Measurements from ENCODE around the gene TRIM71.
A peak's percentile ranks its signal among the peaks of the same experiment; 100 is the strongest.
"Not testable (repeated sequence)": the region's sequence is repeated elsewhere in the genome, so short reads cannot be mapped to it uniquely, and the experiment has no call there.

TRIM71 gene

DNA sequence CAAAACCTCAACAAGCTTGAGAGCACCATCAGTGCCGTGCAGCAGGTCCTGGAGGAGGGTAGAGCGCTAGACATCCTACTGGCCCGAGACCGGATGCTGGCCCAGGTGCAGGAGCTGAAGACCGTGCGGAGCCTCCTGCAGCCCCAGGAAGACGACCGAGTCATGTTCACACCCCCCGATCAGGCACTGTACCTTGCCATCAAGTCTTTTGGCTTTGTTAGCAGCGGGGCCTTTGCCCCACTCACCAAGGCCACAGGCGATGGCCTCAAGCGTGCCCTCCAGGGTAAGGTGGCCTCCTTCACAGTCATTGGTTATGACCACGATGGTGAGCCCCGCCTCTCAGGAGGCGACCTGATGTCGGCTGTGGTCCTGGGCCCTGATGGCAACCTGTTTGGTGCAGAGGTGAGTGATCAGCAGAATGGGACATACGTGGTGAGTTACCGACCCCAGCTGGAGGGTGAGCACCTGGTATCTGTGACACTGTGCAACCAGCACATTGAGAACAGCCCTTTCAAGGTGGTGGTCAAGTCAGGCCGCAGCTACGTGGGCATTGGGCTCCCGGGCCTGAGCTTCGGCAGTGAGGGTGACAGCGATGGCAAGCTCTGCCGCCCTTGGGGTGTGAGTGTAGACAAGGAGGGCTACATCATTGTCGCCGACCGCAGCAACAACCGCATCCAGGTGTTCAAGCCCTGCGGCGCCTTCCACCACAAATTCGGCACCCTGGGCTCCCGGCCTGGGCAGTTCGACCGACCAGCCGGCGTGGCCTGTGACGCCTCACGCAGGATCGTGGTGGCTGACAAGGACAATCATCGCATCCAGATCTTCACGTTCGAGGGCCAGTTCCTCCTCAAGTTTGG is 72.9 kb downstream of the TRIM71 start:
- no peak for DNase-seq (ENCODE audit: low spot score)

DNA sequence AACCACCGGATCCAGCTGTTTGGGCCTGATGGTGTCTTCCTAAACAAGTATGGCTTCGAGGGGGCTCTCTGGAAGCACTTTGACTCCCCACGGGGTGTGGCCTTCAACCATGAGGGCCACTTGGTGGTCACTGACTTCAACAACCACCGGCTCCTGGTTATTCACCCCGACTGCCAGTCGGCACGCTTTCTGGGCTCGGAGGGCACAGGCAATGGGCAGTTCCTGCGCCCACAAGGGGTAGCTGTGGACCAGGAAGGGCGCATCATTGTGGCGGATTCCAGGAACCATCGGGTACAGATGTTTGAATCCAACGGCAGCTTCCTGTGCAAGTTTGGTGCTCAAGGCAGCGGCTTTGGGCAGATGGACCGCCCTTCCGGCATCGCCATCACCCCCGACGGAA is 73.6 kb downstream of the TRIM71 start:
- no peak for DNase-seq (ENCODE audit: low spot score)

DNA sequence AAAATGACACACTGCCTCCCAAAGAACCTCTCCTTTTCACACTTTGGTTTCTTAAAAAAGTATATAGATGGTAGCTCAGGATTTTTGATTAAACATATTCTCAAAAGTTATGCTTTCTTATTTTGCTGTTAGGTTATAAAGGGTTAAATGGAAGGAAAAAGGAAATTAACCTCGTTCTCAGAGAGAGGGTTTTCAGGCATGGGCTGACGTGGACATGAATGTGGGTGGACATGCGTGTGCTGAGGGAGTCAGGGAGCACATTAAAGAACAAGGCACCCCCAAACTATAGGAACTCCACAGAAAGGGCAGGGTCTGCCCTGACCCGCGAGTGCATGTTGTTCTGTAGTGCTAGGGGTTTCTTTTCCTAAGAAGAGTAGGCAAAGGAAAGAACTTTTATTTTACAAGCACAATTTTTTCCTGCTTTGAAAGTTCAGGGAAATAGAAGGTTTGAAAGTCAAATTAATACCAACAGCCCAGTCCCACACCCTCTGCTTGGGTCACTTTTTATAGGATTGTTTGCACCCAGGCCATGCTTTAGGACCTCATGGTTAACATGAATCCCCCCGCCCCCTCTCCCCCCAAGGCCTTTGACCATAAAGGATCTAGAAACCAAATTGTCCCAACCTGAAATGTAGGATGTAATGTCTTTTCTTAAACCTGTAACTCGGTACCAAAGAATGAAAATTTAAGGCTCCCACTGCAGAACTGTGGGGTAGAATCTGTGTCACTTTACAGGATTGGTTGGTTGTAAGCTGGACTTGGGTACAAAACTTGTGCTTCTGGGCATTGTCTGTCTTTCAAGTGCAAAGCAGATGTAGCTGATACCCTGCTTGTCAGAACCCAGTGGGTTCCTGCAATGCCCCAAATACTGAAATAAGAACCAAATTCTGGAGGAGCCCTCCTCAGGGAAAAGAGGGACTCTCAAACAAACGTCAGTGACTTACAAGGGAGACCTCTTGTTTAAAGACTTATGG is 75.1 kb downstream of the TRIM71 start:
- no peak for DNase-seq (ENCODE audit: low spot score)

DNA sequence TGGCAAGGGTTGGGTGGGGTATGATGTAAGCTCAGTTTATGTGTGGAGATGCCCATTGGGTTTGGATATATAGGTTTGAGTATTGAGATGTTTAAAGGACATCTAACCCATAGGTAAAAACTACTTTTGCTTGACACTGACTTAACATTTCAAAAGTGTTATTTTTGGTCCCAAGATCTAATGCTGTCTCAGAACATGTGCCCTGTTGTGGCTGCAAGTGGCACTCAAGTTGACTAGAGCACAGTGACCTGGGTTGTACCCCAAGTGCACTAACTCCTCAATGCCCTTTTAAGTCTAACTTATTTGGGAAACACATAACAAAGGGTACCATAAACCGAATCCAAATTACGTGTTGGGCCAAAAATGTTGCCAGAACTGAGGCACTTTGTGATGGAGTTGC is 77.2 kb downstream of the TRIM71 start:
- DNase-seq (ENCODE audit: low spot score), result no peak

DNA sequence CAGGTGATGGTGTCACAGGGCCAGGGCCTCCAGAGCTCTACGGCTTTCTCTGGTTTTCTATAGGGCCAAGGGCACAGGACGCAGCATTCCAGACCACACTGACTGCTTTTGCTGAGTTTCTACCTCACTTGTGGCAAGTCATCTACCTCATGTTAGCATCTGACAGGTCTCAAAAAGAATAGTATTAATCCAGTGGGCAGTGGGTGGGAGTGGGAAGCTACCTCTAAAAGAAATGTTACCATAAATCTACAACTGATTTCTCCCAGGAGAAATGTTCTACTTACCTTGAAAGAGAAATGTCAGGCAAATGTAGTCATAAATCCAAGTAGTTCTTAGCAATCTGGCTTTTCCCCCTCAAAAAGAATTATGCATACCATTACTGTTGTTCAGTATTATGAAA is 77.9 kb downstream of the TRIM71 start:
- no peak for DNase-seq (ENCODE audit: low spot score)

DNA sequence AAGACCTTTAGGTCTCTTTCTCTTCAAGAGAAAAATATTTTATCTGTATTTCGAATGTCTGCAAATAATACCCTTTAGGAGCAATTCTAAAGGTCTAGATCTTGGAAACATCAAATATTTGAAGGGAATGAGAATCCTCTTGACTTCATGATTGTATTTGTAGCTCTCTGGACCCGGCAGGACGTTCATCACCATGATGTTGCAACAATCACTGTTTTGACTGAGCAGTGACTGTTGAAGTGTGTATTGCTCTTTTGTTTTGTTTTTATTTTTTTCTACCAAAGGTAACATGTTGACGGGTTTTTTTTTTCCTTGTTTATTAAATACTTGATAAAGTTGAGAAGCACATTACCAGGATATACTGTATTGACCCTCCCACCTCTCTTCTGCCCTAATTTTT is 78.3 kb downstream of the TRIM71 start:
- no peak for DNase-seq (ENCODE audit: low spot score)

DNA sequence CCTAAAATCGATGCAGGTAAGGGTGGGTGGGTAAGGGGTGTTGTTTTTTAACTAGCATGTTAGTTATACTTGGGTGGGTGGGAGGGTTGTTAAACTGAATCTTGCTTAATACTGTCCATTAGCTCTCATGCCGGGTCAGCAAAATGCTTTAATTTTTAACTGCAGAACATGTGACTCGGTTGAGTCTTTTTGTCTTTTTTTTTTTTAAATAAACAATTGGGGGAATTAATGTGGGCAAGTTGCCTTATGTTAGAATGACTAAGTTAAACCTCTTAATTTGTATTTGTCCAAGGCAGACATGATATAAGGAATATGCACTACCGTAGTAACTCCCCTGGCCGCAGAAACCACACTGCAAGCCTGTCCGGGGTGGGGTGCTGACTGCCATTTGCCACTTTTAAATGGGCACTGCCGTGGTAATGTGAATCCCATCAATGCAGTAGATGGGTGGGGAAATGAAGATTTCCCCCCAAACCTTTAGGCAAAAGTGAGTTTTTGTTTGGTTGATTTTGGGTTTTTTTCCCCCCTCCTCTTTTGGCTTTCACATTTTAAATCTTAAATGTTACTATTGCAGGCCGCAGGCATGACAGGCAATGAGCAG is 79.3 kb downstream of the TRIM71 start:
- DNase-seq (ENCODE audit: low spot score), result no peak

DNA sequence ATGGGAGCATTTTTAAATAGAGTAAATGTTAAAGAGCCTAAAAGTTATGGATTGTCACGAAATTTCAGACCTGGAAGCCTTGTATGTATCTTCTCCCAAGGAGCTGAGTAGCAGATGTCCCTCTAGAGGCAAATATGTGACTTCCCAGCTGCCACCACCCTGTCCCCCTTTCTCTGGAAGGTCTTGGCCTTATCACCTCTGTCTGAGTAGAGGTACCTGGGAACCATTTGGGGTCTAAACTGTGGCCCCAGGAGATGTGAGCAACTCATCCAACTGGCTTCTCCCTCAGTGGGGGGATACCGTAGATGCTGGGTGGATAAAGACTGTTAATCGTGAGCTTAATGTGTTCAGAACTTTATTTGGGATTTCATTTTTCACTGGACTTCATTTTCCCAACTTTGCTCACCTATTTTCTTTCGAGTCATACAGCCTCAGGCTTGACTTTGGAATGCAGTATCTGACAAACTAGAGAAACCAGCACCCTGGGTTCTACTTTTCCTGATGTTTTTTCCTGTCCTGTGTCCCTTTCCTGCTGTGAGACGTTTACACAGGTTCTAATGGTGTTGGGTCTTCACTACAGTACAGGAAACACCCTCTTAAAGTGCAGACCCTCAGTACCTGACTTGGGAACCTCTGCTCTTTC is 80.3 kb downstream of the TRIM71 start:
- no peak for DNase-seq (ENCODE audit: low spot score)

DNA sequence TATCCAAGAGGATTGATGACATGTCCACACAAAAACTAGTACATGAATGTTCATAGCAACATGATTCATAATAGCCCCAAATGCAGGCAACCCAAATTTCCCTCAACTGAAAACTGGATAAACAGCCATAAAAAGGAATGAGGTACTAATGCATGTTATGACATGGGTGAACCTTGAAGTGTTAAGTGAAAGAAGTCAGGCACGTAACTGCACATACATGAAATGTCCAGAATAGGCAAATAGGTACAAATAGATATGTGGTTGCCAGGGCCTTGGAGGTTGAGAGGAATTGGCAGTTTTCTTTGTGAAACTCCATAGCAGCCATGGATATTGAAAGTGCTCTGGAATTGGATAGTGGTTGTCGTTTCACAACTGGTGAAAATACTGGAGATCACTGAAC is 81.5 kb downstream of the TRIM71 start:
- no peak for DNase-seq (ENCODE audit: low spot score)

DNA sequence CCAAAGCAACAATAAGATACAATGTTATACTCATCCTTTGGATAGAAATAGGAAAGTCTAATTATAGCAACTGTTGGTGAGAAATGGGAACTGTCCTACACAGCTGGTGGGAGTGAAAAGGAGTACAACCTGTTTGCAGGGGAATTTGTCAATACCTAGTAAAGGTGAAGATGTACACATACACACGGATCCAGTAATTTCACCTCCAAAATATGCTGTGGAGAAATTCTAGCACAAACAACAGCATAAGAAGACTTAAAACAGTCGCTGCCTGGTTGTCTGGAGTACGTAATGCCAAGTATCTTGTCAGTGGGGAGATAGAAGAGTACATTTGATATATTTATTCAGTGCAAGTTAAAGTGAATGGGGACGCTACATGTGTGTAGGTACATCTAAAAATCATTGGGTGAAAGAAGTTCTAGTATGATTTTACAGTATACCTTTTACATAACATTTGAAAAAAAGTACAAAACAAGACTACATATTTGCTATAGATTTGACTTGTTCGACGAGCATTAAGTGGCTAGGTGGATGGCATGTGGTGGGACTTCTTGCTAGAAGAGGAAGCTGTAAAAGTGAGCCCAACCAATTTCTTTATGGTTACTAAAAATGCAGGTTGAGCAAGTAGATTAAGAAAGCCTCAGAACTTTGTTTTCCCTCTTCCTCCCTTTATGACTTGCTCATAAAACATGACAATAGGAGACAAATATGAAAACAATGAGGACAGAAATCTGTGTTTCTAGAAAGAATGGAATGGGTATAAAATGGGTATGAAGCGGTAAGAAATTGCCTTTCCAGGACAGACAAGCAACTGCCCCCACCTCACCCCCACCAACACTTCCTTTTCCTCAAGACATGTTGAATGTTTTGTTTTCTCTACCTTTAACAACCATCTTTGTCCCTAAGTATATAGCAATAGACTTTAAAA is 83.5 kb downstream of the TRIM71 start:
- no peak for DNase-seq (ENCODE audit: low spot score)

DNA sequence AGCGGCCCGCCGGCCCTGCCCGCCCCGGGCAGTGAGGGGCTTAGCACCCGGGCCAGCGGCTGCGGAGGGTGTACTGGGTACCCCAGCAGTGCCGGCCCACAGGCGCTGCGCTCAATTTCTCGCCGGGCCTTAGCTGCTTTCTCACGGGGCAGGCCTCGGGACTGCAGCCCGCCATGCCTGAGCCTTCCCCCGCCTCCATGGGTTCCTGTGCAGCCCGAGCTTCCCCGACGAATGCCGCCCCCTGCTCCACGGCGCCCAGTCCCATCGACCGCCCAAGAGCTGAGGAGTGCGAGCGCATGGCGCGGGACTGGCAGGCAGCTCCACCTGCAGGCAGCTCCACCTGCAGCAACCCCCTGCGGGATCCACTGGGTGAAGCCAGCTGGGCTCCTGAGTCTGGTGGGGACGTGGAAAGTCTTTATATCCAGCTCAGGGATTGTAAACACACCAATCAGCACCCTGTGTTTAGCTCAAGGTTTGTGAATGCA is 85.1 kb downstream of the TRIM71 start:
- DNase-seq (ENCODE audit: low spot score), result peak; percentile 10

DNA sequence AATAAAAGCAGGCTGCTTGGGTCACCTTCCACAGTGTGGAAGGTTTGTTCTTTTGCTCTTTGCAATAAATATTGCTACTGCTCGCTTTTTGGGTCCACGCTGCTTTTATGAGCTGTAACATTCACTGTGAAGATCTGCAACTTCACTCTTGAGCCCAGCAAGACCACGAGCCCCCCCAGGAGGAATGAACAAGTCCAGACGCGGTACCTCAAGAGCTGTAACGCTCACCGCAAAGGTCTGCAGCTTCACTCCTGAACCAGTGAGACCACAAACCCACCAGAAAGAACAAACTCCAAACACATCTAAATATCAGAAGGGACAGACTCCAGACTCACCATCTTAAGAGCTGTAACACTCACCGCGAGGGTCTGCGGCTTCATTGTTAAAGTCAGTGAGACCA is 86.2 kb downstream of the TRIM71 start:
- no peak for DNase-seq (ENCODE audit: low spot score)

DNA sequence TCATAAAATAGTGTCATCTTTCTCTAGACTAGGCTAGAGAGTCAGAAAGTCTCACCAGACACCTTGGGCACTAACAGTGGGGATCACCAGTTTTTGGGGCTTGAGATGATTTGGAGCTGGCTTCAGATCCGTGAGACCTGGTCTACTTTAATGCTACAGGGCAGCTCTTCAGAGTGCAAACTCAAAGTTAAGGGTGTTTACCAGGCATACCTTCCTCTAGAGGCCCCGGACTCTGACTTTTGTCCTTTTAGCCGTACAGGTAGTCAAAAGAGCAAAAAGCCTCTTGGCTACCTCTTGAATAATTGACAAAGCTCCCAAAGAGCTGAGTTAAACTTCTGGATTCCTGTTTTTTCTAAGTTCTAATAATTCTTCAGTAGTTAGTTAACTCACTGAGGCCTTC is 92.2 kb downstream of the TRIM71 start:
- DNase-seq (ENCODE audit: low spot score), result no peak

DNA sequence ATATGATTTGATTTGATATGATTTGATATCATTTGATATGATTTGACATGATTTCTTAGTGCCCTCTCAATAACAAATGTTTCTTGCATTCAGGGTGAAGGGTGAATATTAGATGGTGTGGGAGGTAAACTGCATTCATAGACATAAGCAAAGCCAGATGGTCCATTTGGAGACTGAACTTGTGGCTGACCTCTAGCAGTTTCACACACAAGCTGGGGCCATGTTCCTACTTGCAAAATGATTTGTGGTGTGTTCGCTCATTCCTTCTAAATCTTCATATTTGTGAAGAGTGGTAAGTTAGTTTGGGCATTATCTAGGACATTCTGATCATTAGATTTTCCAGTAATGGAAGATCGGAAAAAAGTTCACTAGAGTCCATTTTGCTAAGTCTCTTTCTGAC is 93.2 kb downstream of the TRIM71 start:
- no peak for DNase-seq (ENCODE audit: low spot score)

DNA sequence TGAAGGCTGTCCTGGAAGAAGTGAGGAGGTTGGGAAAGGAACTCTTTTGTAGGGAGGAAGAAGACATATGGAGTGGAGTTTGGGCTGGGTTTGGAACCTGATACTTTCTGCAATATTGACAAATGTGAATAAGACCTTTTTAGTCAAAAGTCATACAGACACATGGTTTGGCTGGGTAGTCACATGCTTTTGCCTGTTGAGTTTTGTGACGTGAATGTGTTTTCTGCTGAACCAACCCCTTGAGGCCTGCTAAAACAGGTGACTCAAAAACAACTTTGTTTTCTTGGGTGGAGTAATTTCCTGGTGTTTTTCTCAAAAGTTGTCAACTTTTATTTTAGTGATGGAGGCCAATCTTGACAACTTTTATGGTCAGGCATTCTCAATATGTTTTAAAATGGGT is 94.2 kb downstream of the TRIM71 start:
- DNase-seq (ENCODE audit: low spot score), result peak; percentile 8

DNA sequence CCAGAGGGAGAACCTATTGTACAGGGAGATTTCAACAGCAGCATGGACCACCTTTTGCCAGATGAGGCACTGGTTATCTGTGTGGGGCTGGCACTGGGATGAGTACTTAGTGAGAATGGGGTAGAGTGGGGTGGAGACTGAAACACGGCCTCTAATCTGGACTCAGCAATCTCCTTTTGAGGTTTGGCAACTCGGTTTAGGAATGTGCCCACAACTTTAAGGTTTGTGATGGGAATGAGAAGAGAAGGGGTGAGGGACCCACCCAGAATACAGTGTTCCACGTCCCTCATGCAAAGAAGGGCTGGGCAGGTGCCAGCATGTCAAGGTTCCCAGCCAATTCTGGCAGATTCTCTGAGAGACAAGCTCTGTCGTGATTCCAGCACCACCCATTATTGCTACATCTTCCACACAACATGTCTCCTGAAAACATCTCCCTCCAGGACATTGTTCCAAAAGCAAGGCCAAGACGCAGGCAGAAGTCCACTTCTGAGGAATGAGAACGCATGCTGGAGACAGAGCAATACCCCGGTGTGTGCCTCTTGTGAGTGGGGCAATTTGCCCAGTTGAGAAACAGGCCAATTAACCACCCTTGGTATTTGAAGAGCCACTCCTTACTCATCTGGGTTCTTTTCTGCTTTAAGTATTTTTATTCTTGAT is 96.1 kb downstream of the TRIM71 start:
- DNase-seq (ENCODE audit: low spot score), result no peak

DNA sequence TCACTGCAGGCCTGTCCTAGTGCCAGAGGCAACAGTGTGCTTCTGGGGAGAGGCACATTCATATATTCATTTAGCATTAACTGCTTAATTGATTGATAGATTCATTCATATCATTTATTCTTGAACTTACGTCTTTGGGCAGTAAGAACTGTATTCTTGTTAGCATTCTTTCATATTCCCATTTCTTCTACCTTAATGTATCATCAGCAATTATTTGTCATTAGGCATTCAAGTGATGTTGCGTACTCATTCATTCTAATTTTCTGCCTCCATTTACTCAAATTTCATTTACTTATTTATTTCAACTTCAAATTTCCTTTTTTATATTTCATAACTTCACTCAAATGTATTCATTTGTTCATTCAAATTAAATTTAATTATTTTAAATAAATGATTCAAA is 102.1 kb downstream of the TRIM71 start:
- no peak for DNase-seq (ENCODE audit: low spot score)

DNA sequence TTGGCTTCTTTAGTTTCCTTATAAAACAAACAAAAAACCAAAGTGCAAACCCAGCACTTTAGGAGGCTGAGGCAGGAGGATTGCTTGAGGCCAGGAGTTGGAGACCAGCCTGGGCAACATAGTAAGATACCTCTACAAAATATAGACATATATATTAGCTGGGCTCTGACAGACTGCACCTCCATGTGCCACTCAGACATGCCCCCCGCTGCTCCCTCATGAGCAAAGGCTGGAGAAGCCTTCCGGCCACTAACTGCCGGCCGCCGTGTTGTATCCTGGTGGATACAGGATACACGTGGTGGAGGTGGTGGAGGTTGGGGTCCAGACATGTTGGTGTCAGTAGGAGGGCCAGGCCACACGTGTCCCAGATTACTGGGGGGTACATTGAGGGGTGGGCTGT is 104.3 kb downstream of the TRIM71 start:
- DNase-seq (ENCODE audit: low spot score), result no peak

DNA sequence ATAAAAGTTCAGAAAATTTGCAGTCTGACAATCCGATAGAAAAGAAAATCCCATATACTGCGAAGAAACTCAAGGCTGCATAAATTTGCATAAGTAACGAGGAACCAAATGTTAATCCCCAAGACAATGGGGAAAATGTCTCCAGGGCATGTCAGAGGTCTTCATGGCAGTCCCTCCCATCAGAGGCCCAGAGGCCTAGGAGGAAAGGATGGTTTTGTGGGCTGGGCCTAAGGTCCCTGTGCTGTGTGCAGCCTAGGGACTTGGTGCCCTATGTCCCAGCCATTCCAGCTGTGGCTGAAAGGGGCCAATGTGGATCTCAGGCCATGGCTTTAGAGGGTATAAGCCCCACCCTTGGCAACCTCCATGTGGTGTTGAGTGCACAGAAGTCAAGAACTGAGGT is 112.4 kb downstream of the TRIM71 start:
- DNase-seq (ENCODE audit: low spot score), result no peak

DNA sequence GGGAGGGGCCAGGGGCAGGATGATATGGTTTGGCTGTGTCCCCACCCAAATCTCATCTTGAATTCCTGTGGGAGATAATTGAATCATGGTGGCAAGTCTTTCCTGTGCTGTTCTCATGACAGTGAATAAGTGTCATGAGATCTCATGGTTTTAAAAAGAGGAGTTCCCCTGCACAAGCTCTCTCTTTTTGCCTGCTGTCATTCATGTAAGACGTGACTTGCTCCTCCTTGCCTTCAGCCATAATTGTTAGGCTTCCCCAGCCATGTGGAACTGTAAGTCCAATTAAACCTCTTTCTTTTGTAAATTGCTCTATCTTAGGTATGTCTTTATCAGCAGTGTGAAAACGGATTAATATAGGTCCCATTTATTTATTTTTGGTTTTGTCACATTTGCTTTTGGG is 113.5 kb downstream of the TRIM71 start:
- DNase-seq (ENCODE audit: low spot score), result not testable (repeated sequence)
